GM21529 (cell line): ENCODE data around the gene RHOB.
"Not testable (repeated sequence)": the region's sequence is repeated elsewhere in the genome, so short reads cannot be mapped to it uniquely, and the experiment has no call there.

Experiments
- ATAC-seq: cut with Tn5 transposase; IDR thresholded peaks from one replicate; pipeline ENCODE4 v1.9.1; 2021; ENCODE audit not compliant: unreplicated experiment

Gene RHOB

GRCh38 chr2:20451761-20452499 lies 5.1 kb downstream of the RHOB start:
- no peak for ATAC-seq

DNA sequence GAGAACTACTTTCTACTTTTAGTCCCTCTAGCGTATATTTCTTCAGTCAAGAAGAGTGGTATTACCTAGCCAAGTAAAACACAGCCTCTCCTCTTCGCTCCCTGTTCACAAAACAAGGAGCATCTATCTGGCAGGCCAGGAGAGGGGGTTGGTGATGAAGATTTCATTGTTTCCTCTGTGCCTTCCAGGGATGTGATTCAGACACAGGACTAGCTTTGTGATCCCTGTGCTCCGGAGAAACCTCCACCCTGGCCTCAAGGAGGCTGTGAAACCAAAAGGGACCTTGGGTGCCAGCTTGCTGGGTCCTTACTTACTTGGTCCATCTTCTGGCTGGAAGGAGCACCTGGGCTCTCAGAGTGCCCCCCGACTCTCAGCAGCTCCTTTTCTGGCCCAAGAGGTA lies 5.7 kb downstream of the RHOB start:
- no peak for ATAC-seq

GRCh38 chr2:20453087-20453486 lies 6.2 kb downstream of the RHOB start:
- ATAC-seq = no peak

GRCh38 chr2:20454036-20454981 lies 7.4 kb downstream of the RHOB start:
- no peak for ATAC-seq

DNA sequence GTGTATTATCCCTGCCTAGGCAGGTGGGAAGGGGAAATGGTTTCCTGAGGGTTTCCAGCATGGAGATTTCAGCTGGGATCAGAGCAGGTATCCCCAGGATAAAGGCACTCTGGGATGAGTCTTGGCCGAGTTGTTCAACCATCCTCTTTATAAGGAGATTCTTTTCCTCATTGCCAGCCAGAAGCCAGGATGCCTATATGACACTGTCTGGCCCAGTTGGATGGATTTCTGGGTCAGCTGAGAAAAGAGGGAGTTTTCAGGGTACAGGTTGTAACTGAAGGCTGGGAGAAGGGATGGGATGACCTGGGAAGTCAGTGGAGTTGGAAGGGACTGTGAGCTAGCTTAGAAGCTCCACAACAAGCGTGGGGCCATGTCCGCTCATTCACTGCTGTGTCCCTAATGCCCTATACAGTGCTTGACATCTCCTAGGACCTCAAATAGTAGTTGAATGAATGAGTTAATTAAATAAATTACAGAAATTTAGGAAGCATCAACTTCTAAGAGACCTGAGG lies 8.3 kb downstream of the RHOB start:
- no peak for ATAC-seq

GRCh38 chr2:20456116-20456571 lies 9.3 kb downstream of the RHOB start:
- no peak for ATAC-seq

DNA sequence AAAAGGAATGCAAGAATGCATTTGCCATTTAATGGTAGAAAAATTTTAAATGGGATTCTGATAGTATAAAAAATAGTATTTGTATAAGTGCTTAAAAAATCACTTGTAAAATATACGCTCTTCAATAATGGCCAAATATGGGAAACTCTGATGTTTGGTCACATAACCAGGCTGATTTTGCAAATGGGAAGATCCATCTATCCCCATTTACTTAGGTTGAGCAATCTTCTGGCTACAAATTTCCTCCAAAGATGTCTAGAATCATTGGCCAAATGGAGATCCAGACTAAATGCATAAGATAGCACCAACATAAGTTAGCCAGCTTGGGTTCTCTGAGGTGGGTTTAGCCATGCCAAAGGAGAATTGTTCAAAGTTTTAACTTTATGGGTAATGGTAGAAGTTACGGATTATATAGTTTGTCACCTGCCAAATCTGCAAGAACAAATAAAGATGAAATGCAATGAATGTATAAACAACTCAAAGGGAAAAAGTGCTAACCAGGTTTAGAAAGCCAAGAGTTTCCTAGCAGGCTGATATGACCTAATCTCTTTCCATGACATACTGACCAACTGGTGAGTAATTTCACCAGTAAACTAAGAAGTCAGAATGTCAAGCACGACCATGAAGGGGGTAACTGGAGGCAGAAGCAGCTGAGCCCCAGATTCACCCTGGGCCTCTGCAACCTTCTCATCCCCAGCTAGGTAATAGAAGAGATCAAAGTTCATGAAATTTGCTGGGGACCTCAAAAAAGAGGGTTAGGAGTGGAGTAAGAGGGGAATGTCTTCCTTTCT lies 10.0 kb downstream of the RHOB start:
- peak; percentile 67 for ATAC-seq

GRCh38 chr2:20457661-20458630 lies 11.1 kb downstream of the RHOB start:
- ATAC-seq = no peak

DNA sequence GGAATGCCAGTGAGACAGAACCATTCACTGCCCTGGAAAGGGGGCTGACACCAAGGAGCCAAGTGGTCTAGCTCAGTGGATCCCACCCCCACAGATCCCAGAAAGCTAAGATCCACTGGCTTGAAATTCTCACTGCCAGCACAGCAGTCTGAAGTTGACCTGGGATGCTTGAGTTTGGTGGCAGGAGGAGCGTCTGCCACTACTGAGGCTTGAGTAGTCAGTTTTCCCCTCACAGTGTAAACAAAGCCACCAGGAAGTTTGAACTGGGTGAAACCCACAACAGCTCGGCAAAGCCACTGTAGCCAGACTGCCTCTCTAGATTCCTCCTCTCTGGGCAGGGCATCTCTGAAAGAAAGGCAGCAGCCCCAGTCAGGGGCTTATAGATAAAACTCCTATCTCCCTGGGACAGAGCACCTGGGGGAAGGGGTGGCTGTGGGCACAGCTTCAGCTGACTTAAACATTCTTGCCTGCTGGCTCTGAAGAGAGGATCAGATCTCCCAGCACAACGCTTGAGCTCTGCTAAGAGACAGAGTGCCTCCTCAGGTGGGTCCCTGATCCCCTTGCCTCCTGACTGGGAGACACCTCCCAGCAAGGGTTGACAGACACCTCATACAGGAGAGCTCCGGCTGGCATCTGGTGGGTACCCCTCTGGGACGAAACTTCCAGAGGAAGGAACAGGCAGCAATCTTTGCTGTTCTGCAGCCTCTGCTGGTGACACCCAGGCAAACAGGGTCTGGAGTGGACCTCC lies 12.0 kb downstream of the RHOB start:
- ATAC-seq = not testable (repeated sequence)

DNA sequence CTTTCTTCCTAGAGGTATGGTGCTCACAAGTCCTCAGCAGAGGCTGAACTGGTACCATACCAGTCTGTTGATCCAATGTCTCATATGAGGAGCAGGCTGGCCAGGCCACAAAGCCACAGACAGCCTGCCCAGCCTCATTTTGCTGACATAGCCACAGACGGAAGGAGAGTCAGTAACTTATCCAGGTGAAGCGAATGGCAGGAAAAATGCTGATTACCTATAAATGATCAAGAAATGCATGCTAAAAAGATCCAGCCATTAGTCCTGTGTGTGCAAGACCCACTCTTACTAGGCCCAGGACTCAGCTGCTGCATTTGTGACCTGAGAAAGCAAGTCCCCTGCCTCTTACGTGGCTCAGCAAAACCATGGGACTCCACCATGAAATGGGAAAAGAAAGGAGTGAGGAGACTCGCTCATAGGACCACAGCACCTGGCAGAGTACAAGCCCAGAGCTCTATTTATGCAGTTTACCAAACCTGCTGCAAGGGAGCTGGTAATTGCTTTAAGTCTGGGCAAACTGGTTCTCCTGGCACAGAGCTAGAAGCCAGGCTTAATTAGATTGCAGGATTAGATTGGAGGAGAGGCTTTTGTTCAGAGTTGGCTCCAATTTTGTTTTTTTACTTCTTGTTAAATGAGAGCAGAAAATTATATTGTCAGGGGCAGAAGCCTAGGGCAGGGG lies 19.0 kb downstream of the RHOB start:
- ATAC-seq = no peak

- no peak for ATAC-seq
These were observed 21.1 kb downstream of the RHOB start for GRCh38 chr2:20467789-20468548.

DNA sequence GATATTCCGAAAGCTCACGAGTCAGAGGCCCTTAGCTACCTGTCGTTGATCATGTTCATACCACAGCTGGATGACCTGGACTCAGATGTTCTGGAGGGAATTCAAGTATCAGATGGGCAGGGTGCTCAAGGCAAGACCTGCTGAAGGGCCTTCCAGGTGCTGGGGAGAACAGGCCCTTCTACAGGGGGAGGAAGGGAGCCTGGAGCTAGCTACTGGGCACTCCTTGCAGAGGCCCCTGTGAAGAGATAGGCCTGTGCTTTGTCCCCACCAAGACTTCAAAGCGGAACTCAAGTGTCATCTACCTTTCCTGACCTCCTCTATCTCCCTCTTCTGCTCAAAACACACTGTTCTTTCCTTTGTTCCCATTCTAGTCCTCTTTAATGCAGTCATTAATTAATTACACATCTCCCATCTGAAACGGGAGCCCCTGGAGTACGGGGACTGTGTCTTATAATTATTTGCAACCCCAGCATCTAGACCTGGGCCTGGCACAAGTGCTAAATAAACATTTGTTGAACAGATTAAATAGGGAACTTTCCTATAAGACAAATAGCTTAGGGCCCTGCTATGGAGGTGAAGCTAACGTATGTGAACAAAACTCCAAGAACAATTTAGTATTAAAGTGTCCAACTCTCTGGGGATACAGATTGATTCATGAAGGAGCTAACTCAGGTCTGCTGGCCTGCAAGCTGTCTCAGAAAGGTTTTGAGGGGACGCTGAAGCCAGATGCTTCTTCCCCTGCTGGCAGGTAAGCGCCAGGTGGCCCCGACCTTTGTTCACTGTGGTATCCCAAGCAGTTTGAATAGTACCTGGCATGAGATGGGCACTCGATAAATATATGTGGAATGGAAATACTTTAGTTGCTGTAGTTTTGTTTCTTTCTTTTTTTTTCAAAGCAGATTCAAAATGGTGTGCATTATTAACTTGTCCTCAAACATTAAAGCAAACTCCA lies 22.0 kb downstream of the RHOB start:
- no peak for ATAC-seq

- no peak for ATAC-seq
These were observed 22.7 kb downstream of the RHOB start for GRCh38 chr2:20469595-20469994.

GRCh38 chr2:20470211-20470610 lies 23.3 kb downstream of the RHOB start:
- ATAC-seq = no peak

DNA sequence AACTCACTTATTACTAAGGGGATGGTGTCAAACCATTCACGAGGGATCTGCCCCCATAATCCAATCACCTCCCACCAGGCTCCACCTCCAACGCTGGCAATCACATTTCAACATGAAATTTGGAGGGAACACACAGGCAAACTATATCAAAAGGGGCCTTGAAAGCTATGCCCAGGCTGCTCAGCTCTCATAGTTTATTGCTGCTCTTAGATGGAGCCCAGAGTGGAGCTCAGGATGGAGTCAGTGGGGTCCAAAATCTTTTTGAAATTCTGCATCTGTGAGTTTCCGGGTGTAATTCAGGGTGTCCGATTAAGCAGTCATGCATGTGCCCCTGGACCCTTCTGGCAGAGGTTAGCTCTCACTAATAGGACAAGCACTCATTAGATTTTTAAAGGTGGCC lies 24.3 kb downstream of the RHOB start:
- ATAC-seq = no peak

- no peak for ATAC-seq
These were observed 25.2 kb downstream of the RHOB start for GRCh38 chr2:20471902-20472559.
